GM23338 (cell line): ENCODE results near the gene BCAS1.

Experiments
- CREB1 ChIP-seq: fragments of 250-450 bp; sonication (Bioruptor Pico); IDR thresholded peaks from 2 replicates; pipeline ENCODE4 v1.5.0; 2020; ENCODE audit warnings: low read depth, mild to moderate bottlenecking, moderate library complexity
- CTCF ChIP-seq, 2 experiments: fragments of 200-600 bp in 1 of 2; sonication (generic) in 1 of 2; conservative IDR thresholded peaks; 2 replicates each; pipeline versions ENCODE4 v1.5.1 to v1.6.1; 2016 to 2017; ENCODE audit warnings: antibody characterized with exemption in 2 of 2, low read depth in 2 of 2, mild to moderate bottlenecking in 2 of 2, moderate library complexity in 1 of 2
- EZH2 ChIP-seq: fragments of 200-600 bp; sonication (generic); IDR thresholded peaks from one replicate; pipeline ENCODE4 v1.8.0; 2017; ENCODE audit warnings: antibody characterized with exemption, mild to moderate bottlenecking, low read depth; ENCODE audit not compliant: unreplicated experiment
- EZH2phosphoT487 ChIP-seq: fragments of 200-600 bp; sonication (generic); IDR thresholded peaks from one replicate; pipeline ENCODE4 v1.8.1; 2018; ENCODE audit warnings: antibody characterized with exemption; ENCODE audit not compliant: unreplicated experiment
- JUNB ChIP-seq: IDR thresholded peaks from one replicate; pipeline ENCODE4 v1.6.1; 2016; ENCODE audit warnings: antibody characterized with exemption; ENCODE audit not compliant: unreplicated experiment
- NANOG ChIP-seq: IDR thresholded peaks from 2 replicates; pipeline ENCODE4 v1.6.1; 2016; ENCODE audit warnings: antibody characterized with exemption, borderline replicate concordance
- POLR2AphosphoS5 ChIP-seq: IDR thresholded peaks from 2 replicates; pipeline ENCODE4 v1.6.1; 2016; ENCODE audit warnings: antibody characterized with exemption, low read depth
- STAT1 ChIP-seq: IDR thresholded peaks from one replicate; pipeline ENCODE4 v1.6.1; 2016; ENCODE audit warnings: antibody characterized with exemption; ENCODE audit not compliant: unreplicated experiment
- ZNF114 ChIP-seq: fragments of 250-450 bp; sonication (Bioruptor Pico); IDR thresholded peaks from 2 replicates; pipeline ENCODE4 v1.5.0; 2020; ENCODE audit warnings: mild to moderate bottlenecking, moderate library complexity
- ZNF331 ChIP-seq: fragments of 250-450 bp; sonication (Bioruptor Pico); IDR thresholded peaks from 2 replicates; pipeline ENCODE4 v1.5.0; 2020; ENCODE audit warnings: low read depth, mild to moderate bottlenecking, moderate library complexity
- TF ChIP-seq, protein P1 (sequence below): IDR thresholded peaks from one replicate; pipeline ENCODE4 v1.6.1; 2018; ENCODE audit warnings: antibody characterized with exemption; ENCODE audit not compliant: unreplicated experiment
- TF ChIP-seq, protein P2 (sequence below): IDR thresholded peaks from 2 replicates; pipeline ENCODE4 v1.6.1; 2016; ENCODE audit warnings: antibody characterized with exemption

DNA sequence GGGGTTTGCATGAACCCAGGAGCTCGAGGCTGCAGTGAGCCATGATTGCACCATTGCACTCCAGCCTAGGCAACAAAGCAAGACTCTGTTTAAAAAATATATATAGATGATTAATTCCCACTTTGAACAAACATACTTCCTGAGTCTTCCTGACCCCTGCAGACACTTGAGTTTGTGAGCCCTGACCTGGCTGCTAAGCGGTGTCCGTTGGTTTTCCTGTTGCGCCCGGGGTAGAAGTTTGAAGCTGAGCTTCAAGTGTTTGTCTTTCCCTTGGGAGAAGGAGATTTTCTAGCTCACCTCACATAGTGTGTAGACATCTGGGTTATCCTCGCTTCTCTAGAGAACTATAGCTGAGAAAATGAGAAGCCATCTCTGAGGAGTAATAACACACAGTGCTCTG, 11.7 kb upstream of the BCAS1 start:
- TF ChIP-seq EZH2 (no peak), CTCF (conservative IDR thresholded peaks at IDR 0.05; ENCODE audit: low read depth in 2 of 2) (no peak), ZNF331 (no peak), EZH2phosphoT487 (no peak), POLR2AphosphoS5 (no peak), NANOG (no peak), JUNB (no peak), ZNF114 (no peak), STAT1 (no peak), CREB1 (CRISPR knock-in tag) (no peak)
- TF ChIP-seq, protein P1, sequence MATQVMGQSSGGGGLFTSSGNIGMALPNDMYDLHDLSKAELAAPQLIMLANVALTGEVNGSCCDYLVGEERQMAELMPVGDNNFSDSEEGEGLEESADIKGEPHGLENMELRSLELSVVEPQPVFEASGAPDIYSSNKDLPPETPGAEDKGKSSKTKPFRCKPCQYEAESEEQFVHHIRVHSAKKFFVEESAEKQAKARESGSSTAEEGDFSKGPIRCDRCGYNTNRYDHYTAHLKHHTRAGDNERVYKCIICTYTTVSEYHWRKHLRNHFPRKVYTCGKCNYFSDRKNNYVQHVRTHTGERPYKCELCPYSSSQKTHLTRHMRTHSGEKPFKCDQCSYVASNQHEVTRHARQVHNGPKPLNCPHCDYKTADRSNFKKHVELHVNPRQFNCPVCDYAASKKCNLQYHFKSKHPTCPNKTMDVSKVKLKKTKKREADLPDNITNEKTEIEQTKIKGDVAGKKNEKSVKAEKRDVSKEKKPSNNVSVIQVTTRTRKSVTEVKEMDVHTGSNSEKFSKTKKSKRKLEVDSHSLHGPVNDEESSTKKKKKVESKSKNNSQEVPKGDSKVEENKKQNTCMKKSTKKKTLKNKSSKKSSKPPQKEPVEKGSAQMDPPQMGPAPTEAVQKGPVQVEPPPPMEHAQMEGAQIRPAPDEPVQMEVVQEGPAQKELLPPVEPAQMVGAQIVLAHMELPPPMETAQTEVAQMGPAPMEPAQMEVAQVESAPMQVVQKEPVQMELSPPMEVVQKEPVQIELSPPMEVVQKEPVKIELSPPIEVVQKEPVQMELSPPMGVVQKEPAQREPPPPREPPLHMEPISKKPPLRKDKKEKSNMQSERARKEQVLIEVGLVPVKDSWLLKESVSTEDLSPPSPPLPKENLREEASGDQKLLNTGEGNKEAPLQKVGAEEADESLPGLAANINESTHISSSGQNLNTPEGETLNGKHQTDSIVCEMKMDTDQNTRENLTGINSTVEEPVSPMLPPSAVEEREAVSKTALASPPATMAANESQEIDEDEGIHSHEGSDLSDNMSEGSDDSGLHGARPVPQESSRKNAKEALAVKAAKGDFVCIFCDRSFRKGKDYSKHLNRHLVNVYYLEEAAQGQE: no peak
- TF ChIP-seq, protein P2, sequence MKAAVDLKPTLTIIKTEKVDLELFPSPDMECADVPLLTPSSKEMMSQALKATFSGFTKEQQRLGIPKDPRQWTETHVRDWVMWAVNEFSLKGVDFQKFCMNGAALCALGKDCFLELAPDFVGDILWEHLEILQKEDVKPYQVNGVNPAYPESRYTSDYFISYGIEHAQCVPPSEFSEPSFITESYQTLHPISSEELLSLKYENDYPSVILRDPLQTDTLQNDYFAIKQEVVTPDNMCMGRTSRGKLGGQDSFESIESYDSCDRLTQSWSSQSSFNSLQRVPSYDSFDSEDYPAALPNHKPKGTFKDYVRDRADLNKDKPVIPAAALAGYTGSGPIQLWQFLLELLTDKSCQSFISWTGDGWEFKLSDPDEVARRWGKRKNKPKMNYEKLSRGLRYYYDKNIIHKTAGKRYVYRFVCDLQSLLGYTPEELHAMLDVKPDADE: no peak
